Large intestine (tissue), 3 donors: Measurements from ENCODE around the gene LAMB3. TPM values are rescaled to one million over a fixed set of nuclear protein-coding genes. Genes with fewer than 3 reads are reported as not detected.
A peak's percentile ranks its signal among the peaks of the same experiment; 100 is the strongest.

Experiments used
- DNase-seq, 2 donors: peaks; one replicate each; pipeline versions ENCODE4 v3.0.0 to v3.0.0-alpha.2; 2013
- H3K27ac ChIP-seq: one replicate; pipeline ENCODE4 v1.5.1; 2013; ENCODE audit warnings: low read length
- H3K27me3 ChIP-seq: 2 replicates; pipeline ENCODE4 v1.6.1; 2013; ENCODE audit warnings: low read length; ENCODE audit not compliant: control insufficient read depth, insufficient read depth
- H3K36me3 ChIP-seq: 2 replicates; pipeline ENCODE4 v1.6.1; 2013; ENCODE audit warnings: low read length; ENCODE audit not compliant: control insufficient read depth, insufficient read depth
- H3K4me1 ChIP-seq: one replicate; pipeline ENCODE4 v1.6.1; 2013; ENCODE audit warnings: low read length; ENCODE audit not compliant: control insufficient read depth, insufficient read depth
- H3K4me3 ChIP-seq: one replicate; pipeline ENCODE4 v1.5.1; 2013; ENCODE audit warnings: low read length
- H3K9me3 ChIP-seq: one replicate; pipeline ENCODE4 v1.6.1; 2013; ENCODE audit warnings: mild to moderate bottlenecking, low read depth, low read length, moderate library complexity; ENCODE audit not compliant: control insufficient read depth
- WGBS: methylation state at CpG from one replicate; pipeline ENCODE4 v1.1.5; 2013; ENCODE audit warnings: low lambda C conversion rate; ENCODE audit not compliant: insufficient coverage; 5-methylcytosine and 5-hydroxymethylcytosine counted together
- polyA plus RNA-seq: library from polyadenylated mRNA; unstranded; fragments of 120-200 nt; gene quantifications from one replicate; pipeline ENCODE4 v1.2.1, GENCODE V29; 2013

Gene LAMB3
- polyA plus RNA-seq, 1 donor: 156 TPM

DNA sequence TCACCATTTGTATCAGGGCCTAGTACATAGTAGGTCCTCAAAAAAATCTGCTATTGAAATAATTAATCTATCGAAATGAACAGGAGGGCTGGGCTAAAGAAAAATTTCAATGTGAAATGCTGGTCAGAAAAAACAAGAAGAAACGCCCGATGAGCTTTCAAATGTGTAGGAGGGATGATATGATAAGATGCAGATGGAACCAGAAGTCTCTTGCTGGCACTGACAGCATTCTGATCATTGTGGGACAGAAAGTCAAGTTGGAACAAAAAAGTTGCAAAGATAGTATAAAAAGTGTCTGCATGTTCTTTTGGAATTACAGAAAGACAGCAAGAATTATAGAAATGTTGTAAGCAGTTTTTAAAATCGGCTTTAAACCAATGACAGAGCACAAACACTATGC lies 34.1 kb upstream of the LAMB3 start:
- Histone ChIP-seq H3K4me3 (no peak overlapping the region), H3K36me3 (no peaks in the 10 kb centered on the region), H3K4me1 (peaks cover 5% of the 10 kb centered on the region), H3K27me3 (no peaks in the 10 kb centered on the region), H3K9me3 (no peaks in the 10 kb centered on the region), H3K27ac (no peak overlapping the region)
- DNase-seq: no peak
- WGBS: 93% methylated on average over 2 of the region's 4 CpGs

DNA sequence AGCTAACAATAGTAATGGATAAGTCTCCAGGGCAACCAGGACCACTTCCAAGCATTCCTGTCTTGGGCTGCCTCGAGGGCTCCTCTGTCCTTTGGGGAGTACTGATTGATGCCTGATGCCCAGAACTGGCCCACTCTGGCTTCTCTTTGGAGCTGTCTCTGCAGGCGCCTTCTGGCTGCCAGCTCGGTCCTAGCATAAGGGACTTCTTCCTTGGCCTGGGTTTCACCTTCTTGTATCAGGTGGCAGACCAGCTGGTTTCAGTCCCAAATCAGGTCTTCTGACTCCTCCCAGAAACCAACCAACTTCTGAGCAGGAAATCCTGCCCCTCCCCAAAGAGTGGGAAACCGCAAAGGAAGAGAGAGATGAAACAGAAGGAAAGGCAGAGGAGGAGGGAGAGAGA lies 33.6 kb upstream of the LAMB3 start:
- no peaks in the 10 kb centered on the region for H3K27me3 ChIP-seq
- no peak for DNase-seq
- H3K9me3 ChIP-seq: no peaks in the 10 kb centered on the region
- peaks cover 5% of the 10 kb centered on the region for H3K4me1 ChIP-seq
- WGBS: 91% methylated on average over 1 of the region's 4 CpGs
- no peaks in the 10 kb centered on the region for H3K36me3 ChIP-seq
- H3K4me3 ChIP-seq: no peak overlapping the region
- no peak overlapping the region for H3K27ac ChIP-seq

DNA sequence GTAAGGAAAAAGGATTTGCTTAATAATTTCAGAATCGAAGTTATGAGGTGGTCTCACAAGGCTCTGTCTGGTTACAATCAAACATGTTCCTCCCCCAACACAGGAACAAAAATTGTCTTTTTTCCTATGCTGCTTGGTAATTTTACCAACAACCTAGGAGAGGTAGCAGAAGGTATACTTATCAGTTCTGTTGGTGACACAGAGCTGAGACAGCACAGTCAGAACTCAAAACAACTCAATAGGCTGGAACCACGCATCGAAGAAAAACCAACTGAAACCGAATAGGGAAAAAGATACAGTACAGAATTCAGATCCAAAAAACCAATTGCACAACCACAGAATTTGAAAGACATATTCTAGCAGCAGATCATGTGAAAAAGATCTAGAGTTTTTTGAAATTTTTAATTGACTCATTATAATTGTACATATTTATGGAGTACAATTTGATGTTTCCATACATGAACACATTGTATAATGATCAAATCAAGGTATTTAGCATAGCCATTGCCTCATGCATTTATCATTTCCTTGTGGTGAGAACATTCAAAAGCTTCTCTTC lies 26.8 kb upstream of the LAMB3 start:
- H3K4me1 ChIP-seq: peaks cover 10% of the 10 kb centered on the region
- no CpG with 5 or more reads among the region's 4 CpGs for WGBS
- H3K9me3 ChIP-seq: no peaks in the 10 kb centered on the region
- DNase-seq: no peak
- peaks cover 2% of the 10 kb centered on the region for H3K27me3 ChIP-seq
- H3K27ac ChIP-seq: no peak overlapping the region
- H3K4me3 ChIP-seq: no peak overlapping the region
- H3K36me3 ChIP-seq: no peaks in the 10 kb centered on the region

DNA sequence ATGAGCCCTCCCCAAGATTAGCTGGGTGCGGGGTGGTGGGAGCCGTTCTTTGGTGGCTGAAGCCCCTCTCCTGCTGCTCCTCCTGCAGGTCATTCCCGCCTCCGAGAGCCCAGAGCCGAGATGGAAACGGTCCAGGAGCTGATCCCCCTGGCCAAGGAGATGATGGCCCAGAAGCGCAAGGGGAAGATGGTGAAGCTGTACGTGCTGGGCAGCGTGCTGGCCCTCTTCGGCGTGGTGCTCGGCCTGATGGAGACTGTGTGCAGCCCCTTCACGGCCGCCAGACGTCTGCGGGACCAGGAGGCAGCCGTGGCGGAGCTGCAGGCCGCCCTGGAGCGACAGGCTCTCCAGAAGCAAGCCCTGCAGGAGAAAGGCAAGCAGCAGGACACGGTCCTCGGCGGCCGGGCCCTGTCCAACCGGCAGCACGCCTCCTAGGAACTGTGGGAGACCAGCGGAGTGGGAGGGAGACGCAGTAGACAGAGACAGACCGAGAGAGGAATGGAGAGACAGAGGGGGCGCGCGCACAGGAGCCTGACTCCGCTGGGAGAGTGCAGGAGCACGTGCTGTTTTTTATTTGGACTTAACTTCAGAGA lies 23.4 kb upstream of the LAMB3 start:
- Histone ChIP-seq H3K9me3 (no peaks in the 10 kb centered on the region), H3K4me3 (peak overlapping the region; percentile 79), H3K27me3 (peaks cover 2% of the 10 kb centered on the region), H3K36me3 (no peaks in the 10 kb centered on the region), H3K27ac (peak overlapping the region; percentile 70), H3K4me1 (peaks cover 20% of the 10 kb centered on the region)
- no CpG with 5 or more reads among the region's 34 CpGs for WGBS
- peak in 1 of 2 donors; percentile 71 for DNase-seq

DNA sequence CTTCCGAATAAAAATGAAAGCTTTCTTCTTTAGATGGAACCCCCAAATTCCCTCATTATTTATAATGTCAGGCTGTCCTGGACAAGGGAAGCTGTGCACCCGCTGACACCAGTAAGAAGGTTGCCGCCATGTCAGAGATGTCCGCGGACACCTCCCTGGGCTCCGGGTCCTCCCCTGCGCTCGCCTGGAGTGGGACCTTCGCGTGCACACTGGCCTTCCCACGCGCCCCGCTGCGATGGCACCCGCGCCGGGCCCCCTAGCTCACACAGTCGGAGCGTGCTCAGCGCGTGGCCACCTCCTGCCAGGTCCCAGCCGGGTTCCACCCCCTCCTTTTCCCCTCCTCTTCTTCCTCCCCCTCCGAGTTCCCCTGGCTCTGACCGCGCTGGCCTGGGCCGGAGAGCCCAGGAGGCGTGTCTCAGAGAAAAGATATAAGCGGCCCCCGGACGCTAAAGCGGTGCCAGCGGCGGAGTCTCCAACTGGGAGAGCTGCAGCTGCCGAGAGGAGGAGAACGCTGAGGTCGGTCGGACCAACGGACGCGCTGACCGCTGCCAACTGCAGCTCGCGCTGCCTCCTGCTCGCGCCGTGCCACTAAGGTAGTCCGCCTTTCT lies 22.8 kb upstream of the LAMB3 start, which contains the start of gene G0S2:
TSS of gene G0S2 (plus strand) at position 456 of the 608 bp plus-strand sequence. CDS start 273 bp downstream, outside the sequence.
- WGBS: no CpG with 5 or more reads among the region's 47 CpGs

DNA sequence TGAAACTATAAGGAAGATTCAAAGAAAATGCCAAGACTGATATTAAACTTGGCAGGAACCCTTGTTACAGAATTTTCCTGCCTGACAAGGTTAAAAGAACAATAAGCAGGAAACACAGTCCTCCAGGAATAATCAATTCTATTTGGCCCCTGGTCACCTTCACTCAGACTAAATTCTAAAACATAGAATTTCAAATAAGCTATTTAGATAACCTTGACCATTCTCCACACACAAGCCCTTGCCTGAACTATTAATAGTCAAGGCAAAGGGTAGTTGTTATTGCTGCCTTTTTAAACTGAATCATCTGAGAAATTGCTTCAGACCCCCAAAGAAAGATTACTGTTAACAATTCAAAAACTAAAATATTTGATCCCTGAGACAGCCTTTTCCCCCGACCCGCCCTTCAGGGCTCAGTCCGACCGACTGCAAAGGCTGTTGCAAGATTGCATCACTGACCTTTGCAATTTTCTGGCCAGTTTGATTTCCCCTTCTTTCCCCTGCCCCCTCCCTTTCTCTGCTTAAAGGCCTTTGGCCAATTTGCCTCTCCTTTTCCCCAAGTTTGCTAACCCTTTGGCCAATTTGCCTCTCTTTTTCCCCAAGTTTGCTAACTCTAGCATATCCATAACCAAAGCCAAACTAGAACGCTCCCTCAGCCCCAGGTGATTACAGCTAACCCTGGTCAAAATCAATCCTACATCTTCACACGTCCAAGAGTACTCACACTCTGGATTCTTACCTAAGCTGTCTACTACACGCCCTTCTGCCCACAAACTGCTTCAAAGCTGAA lies 21.6 kb upstream of the LAMB3 start:
- WGBS: 49% methylated on average over 3 of the region's 7 CpGs
- Histone ChIP-seq H3K36me3 (no peaks in the 10 kb centered on the region), H3K27me3 (peaks cover 2% of the 10 kb centered on the region), H3K4me3 (no peak overlapping the region), H3K27ac (peak overlapping the region; percentile 70), H3K9me3 (no peaks in the 10 kb centered on the region), H3K4me1 (peaks cover 20% of the 10 kb centered on the region)
- peak in 1 of 2 donors; percentile 50 for DNase-seq

More for the DNA sequence above, 22.8 kb upstream of the LAMB3 start, which contains the start of gene G0S2:
- peak within 1 kb of the TSS; percentile 70 for H3K27ac ChIP-seq
- H3K36me3 ChIP-seq: no peaks in the 10 kb centered on the region
- H3K4me1 ChIP-seq: peaks cover 20% of the 10 kb centered on the region
- H3K9me3 ChIP-seq: no peaks in the 10 kb centered on the region
- peak within 1 kb of the TSS; percentile 79 for H3K4me3 ChIP-seq
- DNase-seq: peak; percentile 88 to 95
- H3K27me3 ChIP-seq: peaks cover 2% of the 10 kb centered on the region

DNA sequence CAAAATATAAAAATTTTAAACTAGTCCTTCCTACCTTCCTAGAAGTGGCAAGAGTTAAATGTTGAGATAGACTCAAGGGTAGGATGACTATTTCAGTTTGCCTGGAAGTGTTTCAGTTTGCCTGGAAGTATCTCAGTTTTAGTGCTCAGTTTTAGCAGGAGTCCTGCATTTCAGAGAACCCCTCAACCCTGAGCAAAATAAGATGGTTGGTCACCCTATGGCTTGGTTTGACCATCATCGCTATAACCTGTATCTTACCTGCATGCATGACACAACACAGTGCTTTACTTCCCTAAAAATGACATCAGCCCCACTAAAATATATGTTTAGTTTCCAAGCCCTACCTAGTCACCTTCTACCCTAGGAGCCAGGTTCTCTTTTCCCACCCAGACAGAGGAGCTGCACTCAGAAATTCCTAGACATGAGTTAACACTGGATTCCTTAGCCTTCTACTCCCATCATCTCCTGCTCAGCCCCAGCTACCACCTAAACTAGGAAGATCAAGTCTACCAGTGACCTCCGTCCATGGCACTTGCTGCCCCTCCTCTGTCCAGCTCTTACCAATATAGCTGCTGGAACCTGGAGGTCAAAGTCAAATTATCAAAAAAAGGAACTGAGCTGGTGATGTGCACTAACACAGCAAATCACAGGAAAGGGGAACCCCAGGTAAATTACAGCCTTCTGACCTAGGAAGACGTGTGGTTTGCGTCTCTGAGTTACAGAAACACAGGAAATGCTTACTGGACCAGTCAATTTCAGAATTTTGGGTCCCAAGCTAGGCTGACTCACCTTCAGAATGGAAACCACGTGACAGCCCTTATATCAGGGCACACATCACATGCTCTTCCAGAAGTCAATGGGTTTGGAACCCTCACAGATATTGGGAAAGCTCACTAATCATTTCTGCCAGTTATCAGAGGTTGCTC lies 20.7 kb upstream of the LAMB3 start:
- H3K27me3 ChIP-seq: peaks cover 2% of the 10 kb centered on the region
- DNase-seq: peak in 1 of 2 donors; percentile 66
- no peaks in the 10 kb centered on the region for H3K36me3 ChIP-seq
- no CpG with 5 or more reads among the region's 5 CpGs for WGBS
- H3K4me1 ChIP-seq: peaks cover 22% of the 10 kb centered on the region
- H3K9me3 ChIP-seq: no peaks in the 10 kb centered on the region
- peak overlapping the region; percentile 70 for H3K27ac ChIP-seq
- H3K4me3 ChIP-seq: no peak overlapping the region

DNA sequence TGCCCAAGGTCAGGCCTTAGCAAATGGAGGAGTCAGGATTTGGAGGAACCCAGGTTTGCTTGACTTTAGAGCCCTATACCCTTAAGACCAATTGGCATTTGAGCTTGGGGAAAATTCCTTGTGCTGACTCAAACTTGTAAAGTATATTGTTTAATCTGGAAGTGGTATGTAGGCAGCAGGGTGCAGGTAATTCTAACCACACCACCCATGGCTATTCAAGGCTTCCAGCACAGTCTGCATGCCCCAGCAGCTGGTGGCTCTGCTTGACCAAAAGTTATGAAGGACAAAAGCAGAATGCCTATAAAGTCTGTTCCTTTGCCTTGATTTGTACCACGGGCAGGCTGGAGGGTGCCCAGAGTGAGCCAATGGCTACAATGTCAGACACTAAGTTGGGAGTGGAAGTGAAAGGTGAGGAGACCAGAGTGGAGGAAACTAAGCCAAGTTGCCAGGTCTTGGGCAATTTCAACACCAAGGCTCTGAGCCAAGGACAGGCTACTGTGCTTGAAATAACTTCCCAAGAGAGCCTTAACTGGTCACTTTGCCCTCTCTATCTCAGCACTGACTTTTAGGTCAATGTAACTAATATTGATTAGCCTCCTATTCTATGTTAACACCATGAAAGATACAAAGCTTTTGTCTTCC lies 18.3 kb upstream of the LAMB3 start:
- no CpG with 5 or more reads among the region's 1 CpG for WGBS
- Histone ChIP-seq H3K9me3 (no peaks in the 10 kb centered on the region), H3K27me3 (peaks cover 2% of the 10 kb centered on the region), H3K4me3 (no peak overlapping the region), H3K27ac (no peak overlapping the region), H3K36me3 (no peaks in the 10 kb centered on the region), H3K4me1 (peaks cover 23% of the 10 kb centered on the region)
- DNase-seq: no peak

DNA sequence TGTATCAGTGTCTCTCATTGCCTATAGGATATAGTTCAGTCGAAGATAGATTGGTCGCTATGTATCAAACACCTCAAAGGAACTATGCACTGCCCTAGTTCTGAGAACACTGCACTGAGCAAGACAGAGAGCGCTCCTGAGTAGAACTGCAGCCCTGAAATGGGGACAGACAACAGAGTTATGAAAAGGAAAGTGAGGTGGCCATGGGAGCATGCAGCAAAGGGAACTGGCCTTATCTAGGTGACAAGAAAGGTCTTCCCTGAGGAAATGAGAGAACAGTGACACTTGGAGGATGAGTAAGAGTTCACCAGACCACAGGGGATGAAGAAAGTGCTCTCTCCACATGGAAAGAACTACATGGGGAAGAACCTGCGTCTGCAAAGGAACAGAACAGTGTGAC lies 15.5 kb upstream of the LAMB3 start:
- no peak for DNase-seq
- no peak overlapping the region for H3K4me3 ChIP-seq
- no CpG with 5 or more reads among the region's 4 CpGs for WGBS
- H3K27me3 ChIP-seq: no peaks in the 10 kb centered on the region
- no peaks in the 10 kb centered on the region for H3K9me3 ChIP-seq
- peak overlapping the region; percentile 58 for H3K27ac ChIP-seq
- H3K4me1 ChIP-seq: peaks cover 7% of the 10 kb centered on the region
- no peaks in the 10 kb centered on the region for H3K36me3 ChIP-seq
